Activated CD8-positive, alpha-beta T cell treated with anti-CD3 and anti-CD28 coated beads, Interleukin-2, amount 10 ng/mL, durations not matched to agents 7 days and 5 days (primary cell): ENCODE results near the gene IP6K1. TPM values are rescaled to one million over a fixed set of nuclear protein-coding genes. Genes with fewer than 3 reads are reported as not detected.

ENCODE experiments used
- ATAC-seq: fragments of 150-1000 bp; cut with Tn5 transposase; one replicate; pipeline ENCODE4 v1.10.0; 2021; ENCODE audit warnings: moderate library complexity
- CTCF ChIA-PET: fragments of 350-600 bp; sonication (Branson Sonifier 250); formaldehyde crosslinking; loops from one replicate; lab custom pipeline; 2021; ENCODE audit warnings: antibody characterized with exemption; lab: Charles Lee
- POLR2A ChIA-PET: fragments of 350-600 bp; sonication (Branson Sonifier 250); formaldehyde crosslinking; loops from one replicate; lab custom pipeline; 2021; ENCODE audit warnings: antibody characterized with exemption; lab: Charles Lee
- DNase-seq: peaks from one replicate; pipeline ENCODE4 v3.0.0-alpha.2; 2020
- H3K27ac Mint-ChIP-seq: one replicate; pipeline ENCODE4 v1.8.0; 2021; ENCODE audit warnings: mild to moderate bottlenecking, mixed read lengths
- H3K27me3 Mint-ChIP-seq: one replicate; pipeline ENCODE4 v1.8.0; 2021; ENCODE audit warnings: low read depth, mixed read lengths
- H3K36me3 Mint-ChIP-seq: one replicate; pipeline ENCODE4 v1.8.0; 2021; ENCODE audit warnings: low read depth, mixed read lengths
- H3K4me1 Mint-ChIP-seq: one replicate; pipeline ENCODE4 v1.8.0; 2021; ENCODE audit warnings: low read depth, mixed read lengths
- H3K4me3 Mint-ChIP-seq: one replicate; pipeline ENCODE4 v1.8.0; 2021; ENCODE audit warnings: mild to moderate bottlenecking, mixed read lengths
- H3K9me3 Mint-ChIP-seq: one replicate; pipeline ENCODE4 v1.8.0; 2022; ENCODE audit warnings: mixed read lengths; ENCODE audit not compliant: insufficient read depth
- total RNA-seq, 2 experiments: library from RNA; stranded (reverse); gene quantifications; one replicate each; pipeline ENCODE4 v1.2.3, GENCODE V29; 2021

Gene IP6K1
- total RNA-seq, 2 experiments from 2014 or later = 37.7 to 38.1 TPM

GRCh38 chr3:49733551-49733950 lies 52.8 kb downstream of the IP6K1 start:
- H3K4me3 Mint-ChIP-seq = no peak overlapping the region
- DNase-seq (no peak), ATAC-seq (no peak)
- H3K36me3 Mint-ChIP-seq = peaks cover 46% of the 10 kb centered on the region
- CTCF ChIA-PET = no interaction called here
- no peaks in the 10 kb centered on the region for H3K27me3 Mint-ChIP-seq
- no peaks in the 10 kb centered on the region for H3K4me1 Mint-ChIP-seq
- no peak overlapping the region for H3K27ac Mint-ChIP-seq
- H3K9me3 Mint-ChIP-seq = no peaks in the 10 kb centered on the region
- POLR2A ChIA-PET = no interaction called here

DNA sequence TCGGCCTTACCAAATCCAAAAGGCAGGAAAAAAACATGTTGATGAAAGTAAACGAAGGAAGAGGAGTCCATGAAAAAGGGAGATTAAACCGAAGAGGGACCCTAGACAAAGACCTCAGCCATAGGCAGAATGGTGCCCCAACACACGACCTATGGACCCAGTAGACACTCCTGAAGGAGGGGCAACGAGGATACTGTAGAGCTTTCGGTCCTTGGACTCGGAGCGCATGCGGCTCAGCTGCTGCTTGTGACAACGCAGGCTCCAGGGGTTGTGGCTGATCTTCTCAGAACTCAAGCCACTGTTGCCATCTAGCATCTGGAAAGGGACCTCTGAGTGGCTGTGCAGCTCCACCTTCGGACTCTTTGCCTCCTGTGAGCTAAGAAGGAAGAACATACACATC lies 53.7 kb downstream of the IP6K1 start:
- no peak for DNase-seq
- ChIA-PET CTCF (interaction anchor here (0.9 to 1.2 kb wide), 2 partner anchors 13 to 174 kb away, joined by 3 read pairs; partner anchors contain the start of gene AMIGO3), POLR2A (interaction anchor here (0.5 to 0.6 kb wide), 2 partner anchors 129 to 1874 kb away, joined by 3 to 4 read pairs; no protein-coding TSS in a partner anchor)
- H3K27me3 Mint-ChIP-seq = no peaks in the 10 kb centered on the region
- H3K36me3 Mint-ChIP-seq = peaks cover 42% of the 10 kb centered on the region
- no peak for ATAC-seq
- no peaks in the 10 kb centered on the region for H3K4me1 Mint-ChIP-seq
- H3K9me3 Mint-ChIP-seq = no peaks in the 10 kb centered on the region
- H3K27ac Mint-ChIP-seq = no peak overlapping the region
- H3K4me3 Mint-ChIP-seq = no peak overlapping the region

- Mint-ChIP-seq H3K36me3 (peaks cover 34% of the 10 kb centered on the region), H3K27ac (no peak overlapping the region), H3K9me3 (no peaks in the 10 kb centered on the region), H3K4me1 (no peaks in the 10 kb centered on the region), H3K27me3 (no peaks in the 10 kb centered on the region), H3K4me3 (no peak overlapping the region)
- ChIA-PET POLR2A (no interaction called here), CTCF (interaction anchor here (1.3 kb wide), 1 partner anchor 11 kb away, joined by 3 read pairs; the partner anchor contains the start of gene AMIGO3)
- DNase-seq (no peak), ATAC-seq (no peak)
Observed at GRCh38 chr3:49729966-49730609, 56.3 kb downstream of the IP6K1 start.

DNA sequence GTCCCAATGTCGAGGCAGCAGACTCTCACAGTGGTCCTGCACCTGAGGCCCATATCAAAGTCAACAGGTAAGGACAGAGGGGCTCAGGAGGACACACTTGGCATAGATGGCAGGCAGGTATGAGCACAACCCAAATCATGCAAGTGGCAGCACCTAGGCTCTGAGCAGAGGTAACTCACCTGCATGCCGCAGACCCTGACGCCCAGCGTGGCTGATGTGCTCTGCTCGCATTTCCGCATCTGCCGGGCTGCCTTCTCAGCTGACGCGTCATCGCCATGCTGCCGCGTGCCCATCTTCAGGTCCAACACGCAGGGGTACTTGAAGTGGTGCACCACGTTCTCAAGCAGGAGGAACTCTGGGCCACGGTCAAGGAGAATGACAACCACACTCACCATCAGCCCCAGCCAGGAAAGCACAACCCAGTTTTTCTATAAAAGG lies 58.4 kb downstream of the IP6K1 start:
- POLR2A ChIA-PET = no interaction called here
- no peaks in the 10 kb centered on the region for H3K9me3 Mint-ChIP-seq
- peaks cover 9% of the 10 kb centered on the region for H3K4me1 Mint-ChIP-seq
- H3K4me3 Mint-ChIP-seq = no peak overlapping the region
- H3K36me3 Mint-ChIP-seq = peaks cover 32% of the 10 kb centered on the region
- DNase-seq (no peak), ATAC-seq (no peak)
- H3K27ac Mint-ChIP-seq = no peak overlapping the region
- H3K27me3 Mint-ChIP-seq = no peaks in the 10 kb centered on the region
- CTCF ChIA-PET = no interaction called here

GRCh38 chr3:49727154-49727923 lies 59.0 kb downstream of the IP6K1 start:
- H3K27ac Mint-ChIP-seq = no peak overlapping the region

GRCh38 chr3:49725906-49726681 lies 60.2 kb downstream of the IP6K1 start:
- peaks cover 35% of the 10 kb centered on the region for H3K36me3 Mint-ChIP-seq
- peak overlapping the region; percentile 57 for H3K27ac Mint-ChIP-seq
- H3K9me3 Mint-ChIP-seq = no peaks in the 10 kb centered on the region
- H3K4me1 Mint-ChIP-seq = peaks cover 18% of the 10 kb centered on the region
- H3K4me3 Mint-ChIP-seq = no peak overlapping the region
- DNase-seq (no peak), ATAC-seq (no peak)
- POLR2A ChIA-PET = no interaction called here
- CTCF ChIA-PET = no interaction called here
- no peaks in the 10 kb centered on the region for H3K27me3 Mint-ChIP-seq

More at GRCh38 chr3:49727154-49727923, 59.0 kb downstream of the IP6K1 start:
- H3K4me3 Mint-ChIP-seq = no peak overlapping the region
- ATAC-seq (no peak), DNase-seq (no peak)
- H3K36me3 Mint-ChIP-seq = peaks cover 30% of the 10 kb centered on the region
- no peaks in the 10 kb centered on the region for H3K27me3 Mint-ChIP-seq
- peaks cover 15% of the 10 kb centered on the region for H3K4me1 Mint-ChIP-seq
- no peaks in the 10 kb centered on the region for H3K9me3 Mint-ChIP-seq
- ChIA-PET POLR2A (interaction anchor here (0.5 kb wide), 1 partner anchor 19 kb away, joined by 6 read pairs; no protein-coding TSS in a partner anchor), CTCF (no interaction called here)

DNA sequence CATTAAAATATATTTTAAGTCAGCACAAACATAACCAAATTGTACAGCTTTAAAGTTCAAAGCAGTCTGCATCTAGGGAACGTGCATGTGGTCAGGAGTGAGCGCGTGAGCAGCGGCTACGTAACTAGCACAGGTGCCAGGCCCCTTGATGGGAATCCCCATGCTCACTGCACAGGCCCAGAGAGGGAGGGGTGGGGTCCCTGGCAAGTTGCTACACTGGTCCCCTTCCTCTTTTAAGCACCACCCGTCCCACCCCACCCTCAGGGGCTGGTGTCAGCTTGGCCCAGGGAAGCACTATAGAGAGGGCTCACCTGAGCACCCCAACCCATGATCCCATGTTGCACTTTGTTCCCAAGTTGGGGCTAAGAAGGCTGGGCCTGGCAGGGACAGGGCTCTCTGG lies 61.8 kb downstream of the IP6K1 start:
- POLR2A ChIA-PET = interaction anchor here (1.0 to 2.6 kb wide), 4 partner anchors 11 to 365 kb away, joined by 3 to 13 read pairs (median 4); partner anchors contain the start of gene IP6K1
- H3K4me3 Mint-ChIP-seq = peak overlapping the region; percentile 95
- CTCF ChIA-PET = interaction anchor here (1.7 to 2.7 kb wide), 2 partner anchors 23 to 115 kb away, joined by 4 to 6 read pairs; no protein-coding TSS in a partner anchor
- no peaks in the 10 kb centered on the region for H3K27me3 Mint-ChIP-seq
- peaks cover 28% of the 10 kb centered on the region for H3K4me1 Mint-ChIP-seq
- peak overlapping the region; percentile 98 for H3K27ac Mint-ChIP-seq
- DNase-seq (peak; percentile 38), ATAC-seq (no peak)
- H3K9me3 Mint-ChIP-seq = no peaks in the 10 kb centered on the region
- H3K36me3 Mint-ChIP-seq = peaks cover 43% of the 10 kb centered on the region

DNA sequence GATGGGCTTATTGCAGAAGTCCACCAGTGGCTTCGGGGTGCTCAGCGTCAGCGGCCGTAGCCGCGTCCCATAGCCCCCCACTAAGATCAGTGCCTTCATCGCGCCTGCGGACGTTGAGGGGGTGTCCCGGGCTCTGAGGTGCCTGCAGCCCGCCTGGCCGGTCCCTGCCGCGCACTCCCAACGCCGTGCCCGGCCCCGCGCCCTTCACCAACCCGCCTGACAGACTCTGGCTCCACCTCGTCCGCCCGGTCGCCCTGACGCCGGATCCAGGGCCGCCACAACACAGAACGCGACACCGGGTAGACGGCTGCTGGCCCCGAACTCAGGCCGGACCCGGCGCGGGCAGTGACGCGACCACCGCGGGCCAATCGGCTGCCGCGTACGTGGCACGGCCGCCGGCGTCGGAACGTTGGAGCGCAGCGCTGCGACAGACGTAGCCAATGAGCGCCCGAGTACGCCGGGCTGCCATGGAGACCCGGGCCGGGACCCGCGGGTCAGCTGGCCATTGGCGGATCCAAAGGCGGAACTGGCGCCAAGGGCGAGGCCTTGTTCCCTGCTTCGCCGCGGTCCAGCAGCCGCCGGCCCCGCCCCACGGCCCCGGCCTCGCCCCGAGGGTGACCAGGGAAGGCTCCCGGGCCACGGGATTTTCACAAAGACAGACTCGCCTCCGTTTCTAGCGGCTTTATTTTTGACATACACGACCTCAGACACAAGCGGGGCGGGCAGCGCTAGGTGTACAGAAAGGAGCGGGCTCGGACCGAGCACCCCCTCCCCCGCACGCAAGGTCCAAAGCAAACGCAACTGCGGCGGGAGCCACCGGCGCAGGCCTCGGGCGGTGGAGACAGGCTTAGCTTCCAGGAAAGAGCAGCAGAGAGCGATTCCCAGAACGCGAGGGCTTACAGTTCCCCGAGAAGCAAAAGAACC lies 62.5 kb downstream of the IP6K1 start, which contains the start of gene GMPPB:
Gene GMPPB, minus strand, starts transcription at position 324 of the 924 bp plus-strand sequence. Its CDS starts 225 bp downstream, at position 99.
- ATAC-seq = peak; percentile 82
- peak within 1 kb of the TSS; percentile 95 for H3K4me3 Mint-ChIP-seq
- ChIA-PET POLR2A (interaction anchor here (0.6 to 2.6 kb wide), 6 partner anchors 11 to 365 kb away, joined by 3 to 13 read pairs (median 3); partner anchors contain the start of gene IP6K1), CTCF (interaction anchor here (1.7 to 2.7 kb wide), 2 partner anchors 23 to 116 kb away, joined by 4 to 6 read pairs; no protein-coding TSS in a partner anchor)
- peak; percentile 96 for DNase-seq
- no peaks in the 10 kb centered on the region for H3K9me3 Mint-ChIP-seq
- H3K27me3 Mint-ChIP-seq = no peaks in the 10 kb centered on the region
- H3K36me3 Mint-ChIP-seq = peaks cover 43% of the 10 kb centered on the region
- H3K27ac Mint-ChIP-seq = peak within 1 kb of the TSS; percentile 98
- peaks cover 32% of the 10 kb centered on the region for H3K4me1 Mint-ChIP-seq

- DNase-seq = peak; percentile 79
- peaks cover 45% of the 10 kb centered on the region for H3K36me3 Mint-ChIP-seq
- ChIA-PET POLR2A (interaction anchor here (0.6 to 2.6 kb wide), 7 partner anchors 10 to 366 kb away, joined by 3 to 13 read pairs (median 3); partner anchors contain the start of gene IP6K1), CTCF (interaction anchor here (1.6 to 2.7 kb wide), 3 partner anchors 22 to 184 kb away, joined by 4 to 6 read pairs (median 5); no protein-coding TSS in a partner anchor)
- H3K9me3 Mint-ChIP-seq = no peaks in the 10 kb centered on the region
- peak overlapping the region; percentile 95 for H3K4me3 Mint-ChIP-seq
- ATAC-seq = peak; percentile 34
- H3K27me3 Mint-ChIP-seq = no peaks in the 10 kb centered on the region
- H3K27ac Mint-ChIP-seq = peak overlapping the region; percentile 98
- H3K4me1 Mint-ChIP-seq = peaks cover 39% of the 10 kb centered on the region
Observed at GRCh38 chr3:49723296-49723627, 63.1 kb downstream of the IP6K1 start.

DNA sequence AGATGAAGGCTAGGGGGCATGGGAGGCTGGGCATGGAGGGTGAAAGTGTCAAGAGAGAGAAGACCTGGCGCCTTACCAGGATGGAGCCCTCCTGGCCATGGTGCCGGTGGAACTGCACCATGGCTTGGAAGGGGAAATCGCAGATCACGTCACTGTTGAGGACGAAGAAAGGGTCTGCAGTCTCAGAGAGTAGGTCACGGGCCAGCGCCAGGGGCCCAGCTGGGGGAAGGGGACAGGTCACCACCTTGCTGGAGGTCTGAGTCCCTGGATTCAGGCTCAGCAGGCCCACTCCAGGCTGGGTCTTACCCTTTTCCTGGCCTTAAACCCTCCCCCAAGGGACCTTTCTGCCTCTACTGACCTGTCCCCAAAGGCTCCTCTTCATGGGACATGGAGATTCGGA lies 63.4 kb downstream of the IP6K1 start:
- ChIA-PET POLR2A (interaction anchor here (0.6 to 2.6 kb wide), 5 partner anchors 10 to 94 kb away, joined by 3 to 13 read pairs (median 4); partner anchors contain the start of gene IP6K1), CTCF (interaction anchor here (1.6 to 2.7 kb wide), 3 partner anchors 22 to 183 kb away, joined by 4 to 6 read pairs (median 5); no protein-coding TSS in a partner anchor)
- H3K9me3 Mint-ChIP-seq = no peaks in the 10 kb centered on the region
- ATAC-seq (no peak), DNase-seq (no peak)
- peaks cover 45% of the 10 kb centered on the region for H3K36me3 Mint-ChIP-seq
- H3K27me3 Mint-ChIP-seq = no peaks in the 10 kb centered on the region
- peaks cover 41% of the 10 kb centered on the region for H3K4me1 Mint-ChIP-seq
- peak overlapping the region; percentile 95 for H3K4me3 Mint-ChIP-seq
- peak overlapping the region; percentile 98 for H3K27ac Mint-ChIP-seq
